SK-N-MC (cell line): ENCODE data around the gene ALDH4A1.

Experiments
- DNase-seq: peaks from one replicate; pipeline ENCODE4 v3.0.0-alpha.2; 2011; ENCODE audit warnings: low read depth, low spot score
- H3K27ac ChIP-seq: fragments of 200-600 bp; sonication (generic); 2 replicates; pipeline ENCODE4 v1.5.1; 2016; ENCODE audit warnings: mixed run types
- H3K36me3 ChIP-seq: fragments of 200-600 bp; sonication (generic); 2 replicates; pipeline ENCODE4 v1.6.1; 2017; ENCODE audit warnings: antibody characterized with exemption, low read length, mixed read lengths; ENCODE audit not compliant: insufficient read depth
- H3K4me3 ChIP-seq: fragments of 200-600 bp; sonication (generic); 2 replicates; pipeline ENCODE4 v1.5.1; 2016
- H3K9ac ChIP-seq: fragments of 200-600 bp; sonication (generic); 2 replicates; pipeline ENCODE4 v1.8.0; 2017; ENCODE audit warnings: mixed run types, mixed read lengths; ENCODE audit not compliant: insufficient read length
- H3K9me3 ChIP-seq: fragments of 200-600 bp; sonication (generic); 2 replicates; pipeline ENCODE4 v1.6.1; 2017; ENCODE audit warnings: low read depth, mild to moderate bottlenecking, antibody characterized with exemption, low read length, moderate library complexity, mixed read lengths
- EZH2 ChIP-seq: fragments of 200-600 bp; sonication (generic); IDR thresholded peaks from one replicate; pipeline ENCODE4 v1.6.1; 2017; ENCODE audit warnings: antibody characterized with exemption
- FOXP2 ChIP-seq: optimal IDR thresholded peaks from 2 replicates; pipeline ENCODE3; 2011; ENCODE audit warnings: mild to moderate bottlenecking, moderate library complexity; ENCODE audit not compliant: insufficient read depth; ENCODE audit errors: extremely low read length, control extremely low read depth
- POLR2AphosphoS5 ChIP-seq: IDR thresholded peaks from 2 replicates; pipeline ENCODE4 v1.6.1; 2012; ENCODE audit warnings: mild to moderate bottlenecking, low read depth, low read length, borderline replicate concordance

Gene ALDH4A1

DNA sequence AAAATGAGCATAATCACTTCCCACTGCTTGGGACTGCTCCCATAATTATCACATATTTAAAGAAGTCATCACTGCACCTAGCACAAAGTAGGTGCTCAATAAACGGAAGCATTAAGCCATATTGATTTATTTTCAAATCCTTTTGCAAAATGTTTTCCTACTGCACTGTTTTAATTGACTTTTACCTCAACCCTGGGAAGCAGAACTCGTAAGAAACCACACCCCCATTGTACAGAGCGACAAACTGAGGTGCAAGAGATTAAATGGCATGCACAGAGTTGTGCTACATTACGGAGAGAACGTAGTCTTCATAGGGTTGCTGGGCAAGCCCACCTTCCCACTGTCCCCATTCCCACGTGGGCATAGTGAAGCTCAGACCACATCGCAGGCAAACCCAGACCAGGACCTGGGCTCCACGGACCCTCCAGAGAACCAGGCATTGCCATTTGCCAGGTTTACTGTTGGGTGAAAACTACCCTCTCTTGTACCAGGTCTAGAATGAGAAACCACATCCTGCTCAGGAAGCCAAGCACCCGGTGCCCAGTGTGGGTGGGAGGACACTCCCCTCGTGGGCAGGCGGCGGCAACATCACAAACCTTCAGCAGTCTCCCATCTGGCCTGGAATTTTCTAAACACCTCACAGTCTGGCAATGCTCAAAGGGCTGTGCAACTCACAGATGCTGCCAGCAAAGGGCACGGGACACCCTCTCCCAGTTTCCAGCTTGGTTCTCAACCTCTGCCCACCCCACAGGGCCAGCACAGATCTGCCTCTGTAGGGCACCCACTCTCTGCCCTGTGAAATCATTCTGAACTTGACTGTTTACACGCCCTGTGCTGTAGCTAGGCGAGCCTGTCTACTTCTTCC lies 45.9 kb upstream of the ALDH4A1 start:
- H3K9me3 ChIP-seq: no peaks in the 10 kb centered on the region
- no peak for DNase-seq
- no peaks in the 10 kb centered on the region for H3K36me3 ChIP-seq
- H3K9ac ChIP-seq: peak overlapping the region; percentile 15
- TF ChIP-seq POLR2AphosphoS5 (no peak), EZH2 (no peak), FOXP2 (no peak)
- peak overlapping the region; percentile 63; the same call in 1 of the 2 replicates for H3K4me3 ChIP-seq
- H3K27ac ChIP-seq: peak overlapping the region; percentile 99

- no peaks in the 10 kb centered on the region for H3K9me3 ChIP-seq
- peak overlapping the region; percentile 99 for H3K27ac ChIP-seq
- H3K4me3 ChIP-seq: peak overlapping the region; percentile 63
- DNase-seq: no peak
- TF ChIP-seq EZH2: no peak
- no peak for TF ChIP-seq POLR2AphosphoS5
- no peak for TF ChIP-seq FOXP2
- no peaks in the 10 kb centered on the region for H3K36me3 ChIP-seq
- H3K9ac ChIP-seq: no peak overlapping the region
Observed at GRCh38 chr1:18947570-18947969, 45.2 kb upstream of the ALDH4A1 start.

DNA sequence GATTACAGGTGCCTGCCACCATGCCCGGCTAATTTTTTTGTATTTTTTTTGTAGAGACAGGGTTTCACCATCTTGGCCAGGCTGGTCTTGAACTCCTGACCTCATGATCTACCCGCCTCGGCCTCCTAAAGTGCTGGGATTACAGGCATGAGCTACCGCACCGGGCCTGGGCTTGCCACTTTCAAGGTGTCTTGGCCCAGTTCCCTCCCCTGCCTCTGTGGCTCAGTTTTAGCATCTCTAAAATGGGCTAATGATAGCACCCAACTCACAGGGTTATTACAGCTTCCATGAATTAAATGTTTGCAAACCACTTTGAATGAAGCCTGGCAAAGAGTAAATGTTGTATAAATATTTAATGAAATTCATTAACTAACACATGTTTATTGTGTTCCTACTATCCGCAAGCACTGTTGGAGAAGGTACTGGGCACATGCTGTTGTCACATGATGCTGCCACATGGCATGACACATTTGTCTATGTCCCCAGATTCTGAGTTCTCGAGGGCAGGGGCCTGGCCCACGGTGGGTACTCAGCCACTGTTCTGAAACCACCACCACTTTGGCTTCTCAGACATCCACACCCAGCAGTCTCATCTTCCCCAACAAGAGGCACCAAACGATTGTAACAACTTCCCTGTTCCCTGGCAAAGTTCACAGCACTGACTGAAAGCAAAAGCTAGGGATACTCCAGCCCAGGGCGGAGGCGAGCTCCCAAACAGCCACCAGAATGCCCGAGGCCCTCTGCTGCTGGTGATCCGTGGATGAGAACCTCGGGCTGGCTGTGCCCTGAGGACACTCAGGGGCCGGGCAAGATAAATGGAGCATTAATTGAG lies 44.4 kb upstream of the ALDH4A1 start:
- no peak for DNase-seq
- Histone ChIP-seq H3K9me3 (no peaks in the 10 kb centered on the region), H3K9ac (peak overlapping the region; percentile 43), H3K27ac (peak overlapping the region; percentile 99), H3K36me3 (no peaks in the 10 kb centered on the region), H3K4me3 (peak overlapping the region; percentile 63)
- TF ChIP-seq POLR2AphosphoS5 (no peak), EZH2 (no peak), FOXP2 (no peak)

DNA sequence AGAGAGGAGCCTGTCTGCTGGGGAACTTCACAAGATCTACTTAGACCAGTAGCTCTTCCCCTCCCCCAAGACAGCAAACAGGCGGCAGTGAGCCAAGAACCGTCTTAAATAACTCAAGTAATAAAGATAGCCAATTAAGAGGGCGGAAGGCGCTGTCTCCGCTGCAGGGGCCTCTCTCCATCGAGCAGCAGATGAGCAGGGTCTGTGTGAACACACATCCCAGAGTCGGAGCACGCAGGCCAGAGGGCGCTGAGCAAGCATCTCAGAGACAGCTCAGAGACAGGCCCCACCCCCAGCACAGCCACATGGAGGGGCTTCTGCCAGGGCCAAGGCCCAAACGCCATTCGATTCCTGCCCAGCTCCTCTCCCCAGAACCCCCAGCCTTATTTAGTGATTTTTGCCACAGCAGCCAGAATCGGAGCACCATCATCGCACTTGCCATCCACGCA lies 43.1 kb upstream of the ALDH4A1 start:
- DNase-seq: peak; percentile 84
- peak; percentile 64 for TF ChIP-seq POLR2AphosphoS5
- no peak for TF ChIP-seq EZH2
- TF ChIP-seq FOXP2: peak; percentile 68
- Histone ChIP-seq H3K9me3 (no peaks in the 10 kb centered on the region), H3K36me3 (no peaks in the 10 kb centered on the region), H3K27ac (peak overlapping the region; percentile 90), H3K9ac (no peak overlapping the region), H3K4me3 (peak overlapping the region; percentile 63)

- Histone ChIP-seq H3K9me3 (no peaks in the 10 kb centered on the region), H3K9ac (peak overlapping the region; percentile 47), H3K27ac (peak overlapping the region; percentile 90), H3K4me3 (peak overlapping the region; percentile 63), H3K36me3 (no peaks in the 10 kb centered on the region)
- DNase-seq: no peak
- TF ChIP-seq FOXP2 (no peak), POLR2AphosphoS5 (no peak), EZH2 (no peak)
Observed at GRCh38 chr1:18944810-18945209, 42.5 kb upstream of the ALDH4A1 start.

GRCh38 chr1:18943914-18944572 lies 41.7 kb upstream of the ALDH4A1 start:
- H3K36me3 ChIP-seq: no peaks in the 10 kb centered on the region
- H3K4me3 ChIP-seq: no peak overlapping the region
- H3K27ac ChIP-seq: peak overlapping the region; percentile 90; the same call in 1 of the 2 replicates
- no peaks in the 10 kb centered on the region for H3K9me3 ChIP-seq
- H3K9ac ChIP-seq: peak overlapping the region; percentile 47
- TF ChIP-seq EZH2 (no peak), FOXP2 (no peak), POLR2AphosphoS5 (no peak)
- no peak for DNase-seq

GRCh38 chr1:18943162-18943561 lies 40.8 kb upstream of the ALDH4A1 start:
- no peak for DNase-seq
- H3K4me3 ChIP-seq: no peak overlapping the region
- no peaks in the 10 kb centered on the region for H3K36me3 ChIP-seq
- H3K9me3 ChIP-seq: no peaks in the 10 kb centered on the region
- TF ChIP-seq POLR2AphosphoS5 (no peak), EZH2 (no peak), FOXP2 (no peak)
- H3K27ac ChIP-seq: no peak overlapping the region
- no peak overlapping the region for H3K9ac ChIP-seq

GRCh38 chr1:18942340-18942739 lies 40.0 kb upstream of the ALDH4A1 start:
- no peaks in the 10 kb centered on the region for H3K36me3 ChIP-seq
- no peak overlapping the region for H3K9ac ChIP-seq
- no peaks in the 10 kb centered on the region for H3K9me3 ChIP-seq
- no peak for DNase-seq
- H3K4me3 ChIP-seq: no peak overlapping the region
- no peak overlapping the region for H3K27ac ChIP-seq
- TF ChIP-seq EZH2 (no peak), FOXP2 (no peak), POLR2AphosphoS5 (no peak)
